Type B pancreatic cell (in vitro differentiated cells): ENCODE results near the gene DNAJA4. TPM values are rescaled to one million over a fixed set of nuclear protein-coding genes. Genes with fewer than 3 reads are reported as not detected.
"Not testable (repeated sequence)": the region's sequence is repeated elsewhere in the genome, so short reads cannot be mapped to it uniquely, and the experiment has no call there.

Experiments
- DNase-seq: peaks from one replicate; pipeline ENCODE4 v3.0.0; 2021; ENCODE audit warnings: mixed read lengths; ENCODE audit not compliant: unreplicated experiment; ENCODE audit errors: extremely low spot score
- H3K27ac Mint-ChIP-seq: 2 replicates; pipeline ENCODE4 v1.8.0; 2021; ENCODE audit warnings: mild to moderate bottlenecking, mixed read lengths
- H3K27me3 Mint-ChIP-seq: 2 replicates; pipeline ENCODE4 v1.8.0; 2021; ENCODE audit warnings: mixed read lengths
- H3K36me3 Mint-ChIP-seq: 2 replicates; pipeline ENCODE4 v1.8.0; 2021; ENCODE audit warnings: mixed read lengths
- H3K4me1 Mint-ChIP-seq: one replicate; pipeline ENCODE4 v1.8.0; 2021; ENCODE audit warnings: mixed read lengths; ENCODE audit not compliant: unreplicated experiment
- H3K4me3 Mint-ChIP-seq: 2 replicates; pipeline ENCODE4 v1.8.0; 2021; ENCODE audit warnings: mild to moderate bottlenecking, mixed read lengths
- H3K9me3 Mint-ChIP-seq: 2 replicates; pipeline ENCODE4 v1.8.0; 2021; ENCODE audit warnings: mixed read lengths
- total RNA-seq: library from RNA; stranded (reverse); gene quantifications from 2 replicates; pipeline ENCODE4 v1.2.1, GENCODE V29; 2021; ENCODE audit warnings: low replicate concordance
- TF ChIP-seq, protein P1 (sequence below): fragments of 200-600 bp; sonication (generic); conservative IDR thresholded peaks from 2 replicates; pipeline ENCODE4 v1.5.0; 2021; ENCODE audit warnings: antibody characterized with exemption, mild to moderate bottlenecking

DNAJA4 gene
- total RNA-seq, 1 donor from 2014 or later: 0.10 TPM

DNA sequence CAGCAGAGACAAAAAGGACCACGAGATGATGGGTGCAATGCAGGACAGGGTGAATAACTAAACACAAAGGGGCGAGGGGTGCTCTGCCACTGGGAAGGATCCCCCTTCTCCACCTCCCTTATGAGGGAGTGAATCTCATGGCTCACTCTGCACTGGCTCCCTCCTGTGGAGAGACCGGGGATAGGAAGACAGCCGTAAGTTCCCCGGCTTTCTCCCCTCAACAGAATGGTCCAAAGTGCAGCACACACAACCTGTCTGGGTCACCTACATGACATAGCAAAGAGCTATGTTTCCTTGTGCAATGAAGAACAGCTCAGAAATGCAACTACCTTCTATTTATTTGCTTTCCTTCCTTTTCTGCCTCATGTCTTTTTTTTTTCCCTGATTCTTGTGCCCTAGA is 22.2 kb upstream of the DNAJA4 start:
- Mint-ChIP-seq H3K27me3 (peaks cover 3% of the 10 kb centered on the region), H3K4me1 (peaks cover 12% of the 10 kb centered on the region), H3K27ac (no peak overlapping the region), H3K9me3 (no peaks in the 10 kb centered on the region), H3K4me3 (no peak overlapping the region), H3K36me3 (no peaks in the 10 kb centered on the region)
- TF ChIP-seq, protein P1, sequence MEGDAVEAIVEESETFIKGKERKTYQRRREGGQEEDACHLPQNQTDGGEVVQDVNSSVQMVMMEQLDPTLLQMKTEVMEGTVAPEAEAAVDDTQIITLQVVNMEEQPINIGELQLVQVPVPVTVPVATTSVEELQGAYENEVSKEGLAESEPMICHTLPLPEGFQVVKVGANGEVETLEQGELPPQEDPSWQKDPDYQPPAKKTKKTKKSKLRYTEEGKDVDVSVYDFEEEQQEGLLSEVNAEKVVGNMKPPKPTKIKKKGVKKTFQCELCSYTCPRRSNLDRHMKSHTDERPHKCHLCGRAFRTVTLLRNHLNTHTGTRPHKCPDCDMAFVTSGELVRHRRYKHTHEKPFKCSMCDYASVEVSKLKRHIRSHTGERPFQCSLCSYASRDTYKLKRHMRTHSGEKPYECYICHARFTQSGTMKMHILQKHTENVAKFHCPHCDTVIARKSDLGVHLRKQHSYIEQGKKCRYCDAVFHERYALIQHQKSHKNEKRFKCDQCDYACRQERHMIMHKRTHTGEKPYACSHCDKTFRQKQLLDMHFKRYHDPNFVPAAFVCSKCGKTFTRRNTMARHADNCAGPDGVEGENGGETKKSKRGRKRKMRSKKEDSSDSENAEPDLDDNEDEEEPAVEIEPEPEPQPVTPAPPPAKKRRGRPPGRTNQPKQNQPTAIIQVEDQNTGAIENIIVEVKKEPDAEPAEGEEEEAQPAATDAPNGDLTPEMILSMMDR: peak; percentile 72
- no peak for DNase-seq

DNA sequence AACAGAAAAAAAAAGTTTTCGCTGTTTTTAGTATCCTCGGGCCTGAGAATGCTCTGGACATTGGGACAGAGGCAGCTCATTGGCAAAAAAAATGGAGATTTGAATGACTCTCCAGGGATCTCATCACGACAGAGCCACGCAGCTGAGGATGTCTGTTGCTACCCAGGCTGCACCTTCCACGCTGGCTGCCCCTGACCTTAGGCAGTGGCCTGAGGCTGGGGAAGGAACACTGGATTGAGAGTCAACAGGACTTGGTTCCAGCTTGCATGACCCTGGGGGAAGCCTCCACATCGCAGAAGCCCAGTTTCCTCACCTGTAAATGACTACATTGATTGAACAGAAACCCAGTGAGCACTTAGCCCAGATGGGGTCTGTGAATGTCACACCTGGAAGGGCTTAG is 21.3 kb upstream of the DNAJA4 start:
- Mint-ChIP-seq H3K27ac (no peak overlapping the region), H3K36me3 (no peaks in the 10 kb centered on the region)

DNA sequence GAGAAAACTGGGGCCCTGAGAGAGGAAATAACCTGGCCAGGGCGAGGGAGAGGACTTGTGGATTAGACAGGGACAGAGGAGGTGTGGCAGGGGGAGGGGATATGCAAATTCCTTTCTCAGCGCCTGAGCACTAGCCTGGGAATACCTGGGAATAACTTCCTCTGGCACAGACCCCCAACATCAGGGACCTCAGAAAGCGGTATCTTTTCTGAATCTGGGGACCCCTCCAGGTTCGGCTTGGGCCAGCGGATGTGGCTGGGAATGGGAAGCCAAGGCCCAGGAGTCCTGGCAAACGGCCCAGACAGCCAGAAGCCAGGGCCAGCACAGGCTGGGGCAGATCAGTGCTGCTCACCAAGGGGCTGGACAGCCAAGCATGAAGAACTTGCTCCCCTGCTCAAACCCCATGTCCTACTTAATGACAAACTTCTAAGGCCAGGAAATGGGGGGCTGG is 20.8 kb upstream of the DNAJA4 start:
- Mint-ChIP-seq H3K4me1 (peaks cover 12% of the 10 kb centered on the region), H3K36me3 (no peaks in the 10 kb centered on the region), H3K27me3 (peaks cover 3% of the 10 kb centered on the region), H3K9me3 (no peaks in the 10 kb centered on the region), H3K27ac (no peak overlapping the region), H3K4me3 (no peak overlapping the region)
- TF ChIP-seq, protein P1: no peak
- DNase-seq: no peak

More for the DNA sequence above, 21.3 kb upstream of the DNAJA4 start:
- Mint-ChIP-seq H3K9me3 (no peaks in the 10 kb centered on the region), H3K4me3 (no peak overlapping the region), H3K27me3 (peaks cover 3% of the 10 kb centered on the region), H3K4me1 (peaks cover 12% of the 10 kb centered on the region)
- TF ChIP-seq, protein P1: no peak
- DNase-seq: no peak

DNA sequence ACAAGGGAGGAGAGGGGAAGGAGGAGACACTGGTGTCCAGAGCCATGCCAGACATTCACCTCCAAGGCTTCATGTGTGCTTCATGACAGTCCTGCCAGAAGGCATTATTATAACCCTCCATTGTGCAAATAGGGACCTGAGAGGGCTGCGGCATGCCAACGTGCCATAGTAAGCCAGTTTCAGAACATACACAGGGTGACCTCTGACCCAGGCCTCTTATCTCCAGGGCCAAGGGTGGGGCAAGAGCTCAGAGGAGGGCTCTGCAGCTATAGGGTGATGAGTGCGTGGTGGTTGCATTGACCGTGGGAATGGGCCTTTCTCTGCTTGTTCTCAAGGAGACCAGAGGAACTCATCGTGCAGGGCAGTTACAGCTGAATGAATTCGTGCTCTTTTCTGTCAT is 20.3 kb upstream of the DNAJA4 start:
- H3K36me3 Mint-ChIP-seq: no peaks in the 10 kb centered on the region
- TF ChIP-seq, protein P1: no peak
- no peak for DNase-seq
- H3K9me3 Mint-ChIP-seq: no peaks in the 10 kb centered on the region
- no peak overlapping the region for H3K27ac Mint-ChIP-seq
- H3K4me3 Mint-ChIP-seq: no peak overlapping the region
- peaks cover 12% of the 10 kb centered on the region for H3K4me1 Mint-ChIP-seq
- peaks cover 6% of the 10 kb centered on the region for H3K27me3 Mint-ChIP-seq

DNA sequence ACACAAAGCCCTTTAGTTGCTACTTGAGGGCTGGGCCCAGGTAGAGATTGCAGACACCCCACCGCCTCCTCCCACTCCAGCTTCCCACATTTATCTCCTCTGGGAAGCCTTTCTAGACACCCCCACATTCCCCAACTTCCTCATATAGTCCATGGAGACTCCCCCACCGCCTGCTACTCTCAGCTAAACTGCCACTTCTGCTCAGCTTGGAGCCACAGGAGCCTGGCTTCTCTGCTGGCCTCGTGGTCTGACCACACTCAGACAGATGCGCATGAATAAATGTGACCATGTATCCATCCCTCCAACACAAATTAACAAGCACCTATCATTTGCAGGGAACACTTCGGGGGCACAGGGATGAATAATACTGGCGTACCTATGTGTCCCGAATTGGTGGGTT is 19.5 kb upstream of the DNAJA4 start:
- TF ChIP-seq, protein P1: no peak
- H3K27ac Mint-ChIP-seq: no peak overlapping the region
- H3K9me3 Mint-ChIP-seq: no peaks in the 10 kb centered on the region
- no peak for DNase-seq
- no peak overlapping the region for H3K4me3 Mint-ChIP-seq
- H3K4me1 Mint-ChIP-seq: peaks cover 12% of the 10 kb centered on the region
- peaks cover 6% of the 10 kb centered on the region for H3K27me3 Mint-ChIP-seq
- H3K36me3 Mint-ChIP-seq: no peaks in the 10 kb centered on the region

DNA sequence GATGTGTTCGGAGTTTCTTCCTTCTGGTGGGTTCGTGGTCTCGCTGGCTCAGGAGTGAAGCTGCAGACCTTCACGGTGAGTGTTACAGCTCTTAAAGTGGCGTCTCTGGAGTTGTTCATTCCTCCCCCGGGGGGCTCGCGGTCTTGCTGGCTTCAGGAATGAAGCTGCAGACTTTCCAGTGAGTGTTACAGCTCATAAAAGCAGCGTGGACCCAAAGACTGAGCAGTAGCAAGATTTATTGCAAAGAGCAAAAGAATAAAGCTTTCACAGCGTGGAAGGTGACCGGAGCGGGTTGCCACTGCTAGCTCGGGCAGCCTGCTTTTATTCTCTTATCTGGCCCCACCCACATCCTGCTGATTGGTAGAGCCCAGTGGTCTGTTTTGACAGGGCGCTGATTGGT is 19.0 kb upstream of the DNAJA4 start:
- H3K9me3 Mint-ChIP-seq, H3K4me3 Mint-ChIP-seq, DNase-seq, H3K36me3 Mint-ChIP-seq, H3K27ac Mint-ChIP-seq, H3K27me3 Mint-ChIP-seq: not testable (repeated sequence)
- peaks cover 12% of the 10 kb centered on the region for H3K4me1 Mint-ChIP-seq

DNA sequence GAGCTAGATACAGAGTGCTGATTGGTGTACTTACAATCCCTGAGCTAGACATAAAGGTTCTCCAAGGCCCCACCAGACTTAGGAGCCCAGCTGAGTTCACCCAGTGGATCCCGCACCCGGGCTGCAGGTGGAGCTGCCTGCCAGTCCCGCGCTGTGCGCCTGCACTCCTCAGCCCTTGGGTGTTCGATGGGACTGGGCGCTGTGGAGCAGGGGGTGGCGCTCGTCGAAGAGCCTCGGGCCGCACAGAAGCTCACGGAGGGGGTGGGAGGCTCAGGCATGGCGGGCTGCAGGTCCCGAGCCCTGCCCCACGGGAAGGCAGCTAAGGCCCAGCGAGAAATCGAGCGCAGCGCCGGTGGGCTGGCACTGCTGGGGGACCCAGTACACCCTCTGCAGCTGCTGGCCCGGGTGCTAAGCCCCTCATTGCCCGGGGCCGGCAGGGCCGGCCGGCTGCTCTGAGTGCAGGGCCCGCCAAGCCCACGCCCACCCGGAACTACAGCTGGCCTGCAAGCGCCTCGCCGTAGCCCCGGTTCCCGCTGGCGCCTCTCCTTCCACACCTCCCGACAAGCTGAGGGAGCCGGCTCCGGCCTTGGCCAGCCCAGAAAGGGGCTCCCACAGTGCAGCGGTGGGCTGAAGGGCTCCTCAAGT is 18.3 kb upstream of the DNAJA4 start:
- not testable (repeated sequence) for H3K27ac Mint-ChIP-seq, H3K4me1 Mint-ChIP-seq, H3K27me3 Mint-ChIP-seq

More for the DNA sequence above, 18.3 kb upstream of the DNAJA4 start:
- not testable (repeated sequence) for H3K4me3 Mint-ChIP-seq, H3K9me3 Mint-ChIP-seq, H3K36me3 Mint-ChIP-seq, DNase-seq
